Activated CD8-positive, alpha-beta T cell treated with anti-CD3 and anti-CD28 coated beads, Interleukin-2, amount 10 ng/mL, durations not matched to agents 7 days and 5 days (primary cell): ENCODE results near the gene EIF2D. TPM values are rescaled to one million over a fixed set of nuclear protein-coding genes. Genes with fewer than 3 reads are reported as not detected.
"Not testable (repeated sequence)": the region's sequence is repeated elsewhere in the genome, so short reads cannot be mapped to it uniquely, and the experiment has no call there.

Experiments
- ATAC-seq: fragments of 150-1000 bp; cut with Tn5 transposase; one replicate; pipeline ENCODE4 v1.10.0; 2021; ENCODE audit warnings: moderate library complexity
- CTCF ChIA-PET: fragments of 350-600 bp; sonication (Branson Sonifier 250); formaldehyde crosslinking; loops from one replicate; lab custom pipeline; 2021; ENCODE audit warnings: antibody characterized with exemption; lab: Charles Lee
- POLR2A ChIA-PET: fragments of 350-600 bp; sonication (Branson Sonifier 250); formaldehyde crosslinking; loops from one replicate; lab custom pipeline; 2021; ENCODE audit warnings: antibody characterized with exemption; lab: Charles Lee
- DNase-seq: peaks from one replicate; pipeline ENCODE4 v3.0.0-alpha.2; 2020
- H3K27ac Mint-ChIP-seq: one replicate; pipeline ENCODE4 v1.8.0; 2021; ENCODE audit warnings: mild to moderate bottlenecking, mixed read lengths
- H3K27me3 Mint-ChIP-seq: one replicate; pipeline ENCODE4 v1.8.0; 2021; ENCODE audit warnings: low read depth, mixed read lengths
- H3K36me3 Mint-ChIP-seq: one replicate; pipeline ENCODE4 v1.8.0; 2021; ENCODE audit warnings: low read depth, mixed read lengths
- H3K4me1 Mint-ChIP-seq: one replicate; pipeline ENCODE4 v1.8.0; 2021; ENCODE audit warnings: low read depth, mixed read lengths
- H3K4me3 Mint-ChIP-seq: one replicate; pipeline ENCODE4 v1.8.0; 2021; ENCODE audit warnings: mild to moderate bottlenecking, mixed read lengths
- H3K9me3 Mint-ChIP-seq: one replicate; pipeline ENCODE4 v1.8.0; 2022; ENCODE audit warnings: mixed read lengths; ENCODE audit not compliant: insufficient read depth
- total RNA-seq, 2 experiments: library from RNA; stranded (reverse); gene quantifications; one replicate each; pipeline ENCODE4 v1.2.3, GENCODE V29; 2021

Gene EIF2D
- total RNA-seq, 2 experiments from 2014 or later, result 41.6 to 45.1 TPM

- Mint-ChIP-seq H3K27ac (no peak overlapping the region), H3K9me3 (no peaks in the 10 kb centered on the region), H3K4me3 (no peak overlapping the region), H3K27me3 (peaks cover 6% of the 10 kb centered on the region), H3K4me1 (no peaks in the 10 kb centered on the region), H3K36me3 (peaks cover 4% of the 10 kb centered on the region)
- DNase-seq (no peak), ATAC-seq (no peak)
- POLR2A ChIA-PET, result no interaction called here
- CTCF ChIA-PET, result interaction anchor here (7.5 kb wide), 2 partner anchors 13 to 18 kb away, joined by 58 to 90 read pairs; partner anchors contain the start of gene DYRK3
Measured at GRCh38 chr1:206651958-206652890, 40.0 kb upstream of the EIF2D start.

- no peak overlapping the region for H3K4me3 Mint-ChIP-seq
- no peaks in the 10 kb centered on the region for H3K27me3 Mint-ChIP-seq
- ChIA-PET POLR2A (no interaction called here), CTCF (interaction anchor here (5.7 to 7.5 kb wide), 3 partner anchors 9 to 17 kb away, joined by 58 to 90 read pairs (median 64); partner anchors contain the start of gene DYRK3)
- H3K27ac Mint-ChIP-seq, result no peak overlapping the region
- no peaks in the 10 kb centered on the region for H3K9me3 Mint-ChIP-seq
- ATAC-seq (no peak), DNase-seq (no peak)
- no peaks in the 10 kb centered on the region for H3K4me1 Mint-ChIP-seq
- H3K36me3 Mint-ChIP-seq, result peaks cover 8% of the 10 kb centered on the region
Measured at GRCh38 chr1:206651014-206651413, 38.7 kb upstream of the EIF2D start.

DNA sequence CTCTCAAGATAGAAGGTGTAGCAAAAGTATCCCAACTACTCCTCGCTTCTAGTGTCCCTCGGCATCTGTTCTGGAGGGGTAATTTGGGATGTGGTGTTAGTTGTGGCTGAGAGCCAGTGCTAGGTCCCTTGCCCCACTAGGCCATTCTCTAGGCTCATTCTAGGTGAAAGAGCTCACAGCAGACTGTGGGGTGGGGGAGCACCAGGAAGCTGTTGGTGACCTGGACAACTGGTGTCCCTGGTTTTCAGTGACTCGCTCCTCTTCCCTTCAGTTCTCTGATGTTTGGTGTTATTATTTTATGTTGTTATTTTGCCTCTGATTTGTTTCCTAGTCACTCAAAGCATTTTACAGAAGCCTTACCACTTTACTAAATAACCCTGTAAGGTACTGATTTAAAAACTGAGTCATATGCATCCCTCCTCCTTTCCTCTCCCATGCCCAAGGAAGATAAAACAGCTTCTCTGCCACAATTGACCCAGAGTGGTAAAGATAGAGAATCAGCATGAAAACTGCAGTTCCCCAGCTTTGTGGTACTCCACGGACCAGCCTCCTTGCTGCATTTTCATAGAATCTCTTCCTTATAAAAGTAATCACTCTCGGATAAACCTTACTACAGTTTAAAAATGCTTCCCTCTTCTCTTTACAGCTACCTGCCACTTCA lies 37.1 kb upstream of the EIF2D start:
- Mint-ChIP-seq H3K27me3 (no peaks in the 10 kb centered on the region), H3K36me3 (peaks cover 8% of the 10 kb centered on the region), H3K27ac (no peak overlapping the region), H3K9me3 (no peaks in the 10 kb centered on the region), H3K4me1 (no peaks in the 10 kb centered on the region), H3K4me3 (no peak overlapping the region)
- POLR2A ChIA-PET, result no interaction called here
- CTCF ChIA-PET, result interaction anchor here (1.0 to 7.5 kb wide), 7 partner anchors 10 to 170 kb away, joined by 3 to 90 read pairs (median 7); partner anchors contain the start of gene DYRK3
- DNase-seq, result no peak
- no peak for ATAC-seq

DNA sequence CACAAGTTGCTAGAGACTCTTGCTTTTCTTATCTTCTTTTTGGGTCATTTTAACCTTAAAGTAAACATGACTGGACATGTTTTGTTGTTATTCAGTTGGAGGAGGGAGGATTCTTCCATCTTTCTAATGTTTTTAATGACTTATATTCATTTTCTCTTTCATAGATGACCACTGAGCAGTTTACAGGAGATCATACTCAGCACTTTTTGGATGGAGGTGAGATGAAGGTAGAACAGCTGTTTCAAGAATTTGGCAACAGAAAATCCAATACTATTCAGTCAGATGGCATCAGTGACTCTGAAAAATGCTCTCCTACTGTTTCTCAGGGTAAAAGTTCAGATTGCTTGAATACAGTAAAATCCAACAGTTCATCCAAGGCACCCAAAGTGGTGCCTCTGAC lies 35.0 kb upstream of the EIF2D start:
- Mint-ChIP-seq H3K4me1 (no peaks in the 10 kb centered on the region), H3K9me3 (no peaks in the 10 kb centered on the region), H3K27ac (no peak overlapping the region), H3K36me3 (peaks cover 8% of the 10 kb centered on the region), H3K27me3 (no peaks in the 10 kb centered on the region), H3K4me3 (no peak overlapping the region)
- DNase-seq (no peak), ATAC-seq (no peak)
- ChIA-PET POLR2A (no interaction called here), CTCF (interaction anchor here (1.1 to 7.5 kb wide), 4 partner anchors 12 to 18 kb away, joined by 5 to 90 read pairs (median 61); partner anchors contain the start of gene DYRK3)

DNA sequence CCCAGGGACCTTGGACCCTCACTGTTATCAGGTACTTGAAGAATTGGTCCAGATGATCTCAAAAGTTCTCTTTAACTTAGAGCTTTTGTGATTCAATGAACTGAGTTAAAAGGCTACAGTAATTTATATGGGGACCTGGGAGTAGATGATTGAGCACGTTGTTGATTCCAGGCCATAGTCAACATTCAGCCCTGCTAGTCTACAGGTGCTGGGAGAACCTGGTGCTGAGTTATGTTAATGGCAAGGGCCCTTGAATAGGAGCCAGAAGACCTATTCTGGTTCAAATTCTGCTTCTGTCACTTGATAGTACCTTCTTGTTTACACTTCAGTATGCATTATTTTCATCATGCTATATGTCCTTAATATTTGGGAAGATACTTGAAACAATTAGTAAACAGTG lies 34.2 kb upstream of the EIF2D start:
- ChIA-PET POLR2A (no interaction called here), CTCF (interaction anchor here (2.6 to 7.5 kb wide), 4 partner anchors 12 to 18 kb away, joined by 14 to 90 read pairs (median 61); partner anchors contain the start of gene DYRK3)
- Mint-ChIP-seq H3K4me1 (no peaks in the 10 kb centered on the region), H3K27ac (no peak overlapping the region), H3K27me3 (no peaks in the 10 kb centered on the region), H3K4me3 (no peak overlapping the region), H3K9me3 (no peaks in the 10 kb centered on the region), H3K36me3 (peaks cover 8% of the 10 kb centered on the region)
- no peak for DNase-seq
- ATAC-seq, result no peak

DNA sequence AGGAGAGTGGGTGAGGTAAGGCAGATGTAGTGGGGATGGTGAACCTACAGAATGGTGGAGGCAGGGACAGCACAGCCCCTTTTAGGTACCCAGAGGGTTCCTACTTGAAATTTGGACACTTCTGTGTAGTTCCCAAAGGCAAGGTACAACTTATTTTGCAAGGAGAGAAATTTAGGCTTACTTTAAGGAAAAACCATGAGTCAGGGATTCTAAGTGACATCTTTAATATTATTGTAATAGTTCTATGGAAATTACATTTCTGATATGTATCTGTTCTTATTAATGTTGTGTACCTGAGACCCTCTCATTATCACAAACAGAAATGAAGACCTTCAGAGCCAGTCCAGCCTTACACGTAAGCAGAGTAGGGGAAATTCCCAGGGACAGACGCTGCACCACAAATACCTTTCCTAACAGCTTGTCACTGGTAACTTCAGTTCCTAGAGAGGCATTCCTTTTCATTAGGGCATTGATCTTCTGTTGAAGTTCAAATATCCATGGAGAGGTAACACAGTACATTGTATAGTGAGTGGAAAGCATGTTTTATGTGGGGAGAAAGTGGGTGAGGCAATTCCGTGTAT lies 30.9 kb upstream of the EIF2D start:
- CTCF ChIA-PET, result interaction anchor here (1.0 kb wide), 1 partner anchor 21 kb away, joined by 3 read pairs; no protein-coding TSS in a partner anchor
- Mint-ChIP-seq H3K27me3 (no peaks in the 10 kb centered on the region), H3K9me3 (no peaks in the 10 kb centered on the region), H3K4me3 (no peak overlapping the region), H3K36me3 (peaks cover 12% of the 10 kb centered on the region), H3K4me1 (no peaks in the 10 kb centered on the region), H3K27ac (no peak overlapping the region)
- POLR2A ChIA-PET, result no interaction called here
- no peak for DNase-seq
- ATAC-seq, result no peak

- H3K4me3 Mint-ChIP-seq, H3K27me3 Mint-ChIP-seq, H3K27ac Mint-ChIP-seq, H3K9me3 Mint-ChIP-seq, POLR2A ChIA-PET, ATAC-seq, DNase-seq, H3K4me1 Mint-ChIP-seq, H3K36me3 Mint-ChIP-seq: not testable (repeated sequence)
- CTCF ChIA-PET, result interaction anchor here (18.8 kb wide), 1 partner anchor 22 kb away, joined by 647 read pairs; no protein-coding TSS in a partner anchor
Measured at GRCh38 chr1:206642074-206642473, 29.8 kb upstream of the EIF2D start.

DNA sequence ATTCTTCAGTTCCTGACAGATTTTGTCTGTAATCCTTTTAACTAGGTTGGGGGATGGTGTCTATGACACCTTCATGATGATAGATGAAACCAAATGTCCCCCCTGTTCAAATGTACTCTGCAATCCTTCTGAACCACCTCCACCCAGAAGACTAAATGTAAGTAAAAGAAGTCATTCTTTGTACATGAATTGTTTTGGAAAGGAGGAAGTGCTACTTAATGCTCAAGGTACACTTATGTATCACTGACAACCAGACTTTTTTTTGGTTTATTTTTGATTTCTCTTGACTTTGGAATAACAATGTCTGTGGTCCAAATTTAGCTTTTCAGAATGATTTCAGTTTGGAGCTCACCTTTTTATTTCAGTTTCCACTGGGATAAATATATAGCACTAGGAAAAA lies 25.3 kb upstream of the EIF2D start:
- ATAC-seq (no peak), DNase-seq (no peak)
- H3K4me1 Mint-ChIP-seq, result peaks cover 27% of the 10 kb centered on the region
- peaks cover 3% of the 10 kb centered on the region for H3K36me3 Mint-ChIP-seq
- ChIA-PET POLR2A (no interaction called here), CTCF (interaction anchor here (1.1 to 18.8 kb wide), 5 partner anchors 26 to 345 kb away, joined by 3 to 647 read pairs (median 4); no protein-coding TSS in a partner anchor)
- H3K9me3 Mint-ChIP-seq, result no peaks in the 10 kb centered on the region
- H3K4me3 Mint-ChIP-seq, result no peak overlapping the region
- peaks cover 12% of the 10 kb centered on the region for H3K27me3 Mint-ChIP-seq
- H3K27ac Mint-ChIP-seq, result no peak overlapping the region

GRCh38 chr1:206636671-206637070 lies 24.4 kb upstream of the EIF2D start:
- Mint-ChIP-seq H3K36me3 (peaks cover 3% of the 10 kb centered on the region), H3K27me3 (peaks cover 17% of the 10 kb centered on the region), H3K4me1 (peaks cover 27% of the 10 kb centered on the region), H3K27ac (no peak overlapping the region), H3K9me3 (no peaks in the 10 kb centered on the region), H3K4me3 (no peak overlapping the region)
- ChIA-PET POLR2A (no interaction called here), CTCF (interaction anchor here (1.1 to 18.8 kb wide), 5 partner anchors 12 to 346 kb away, joined by 3 to 647 read pairs (median 4); no protein-coding TSS in a partner anchor)
- DNase-seq (no peak), ATAC-seq (no peak)

- peaks cover 27% of the 10 kb centered on the region for H3K4me1 Mint-ChIP-seq
- ATAC-seq (peak; percentile 10), DNase-seq (peak; percentile 30)
- H3K27ac Mint-ChIP-seq, result no peak overlapping the region
- H3K4me3 Mint-ChIP-seq, result peak overlapping the region; percentile 80
- ChIA-PET POLR2A (interaction anchor here (1.1 to 1.8 kb wide), 6 partner anchors 22 to 70 kb away, joined by 3 to 8 read pairs (median 4); partner anchors contain the start of gene EIF2D), CTCF (interaction anchor here (0.9 to 18.8 kb wide), 26 partner anchors 12 to 368 kb away, joined by 3 to 647 read pairs (median 6); partner anchors contain the start of genes EIF2D, FCMR and IKBKE)
- peaks cover 17% of the 10 kb centered on the region for H3K27me3 Mint-ChIP-seq
- H3K9me3 Mint-ChIP-seq, result no peaks in the 10 kb centered on the region
- peaks cover 3% of the 10 kb centered on the region for H3K36me3 Mint-ChIP-seq
Measured at GRCh38 chr1:206635978-206636345, 23.7 kb upstream of the EIF2D start.
